Right cardiac atrium (tissue), 5 donors: Measurements from ENCODE around the gene UNC80. TPM values are rescaled to one million over a fixed set of nuclear protein-coding genes. Genes with fewer than 3 reads are reported as not detected.

Experiments
- ATAC-seq, 2 donors: fragments of 200-7000 bp; cut with Tn5 transposase; one replicate each; pipeline versions ENCODE4 v1.8.0 to v1.9.1; 2020; ENCODE audit warnings: moderate library complexity in 2 of 2, mild to moderate bottlenecking in 1 of 2
- DNase-seq, 3 donors: peaks; one replicate each; pipeline ENCODE4 v3.0.0-alpha.2; 2020
- H3K27ac ChIP-seq: one replicate; pipeline ENCODE4 v1.5.1; 2013; ENCODE audit warnings: mild to moderate bottlenecking, low read length, control low read depth, moderate library complexity
- H3K27me3 ChIP-seq: one replicate; pipeline ENCODE4 v1.6.1; 2013; ENCODE audit not compliant: control insufficient read depth, insufficient read depth
- H3K4me1 ChIP-seq: one replicate; pipeline ENCODE4 v1.6.1; 2013; ENCODE audit warnings: low read length; ENCODE audit not compliant: control insufficient read depth, insufficient read depth
- H3K4me3 ChIP-seq: one replicate; pipeline ENCODE4 v1.5.1; 2013; ENCODE audit warnings: low read length, control low read depth
- H3K9me3 ChIP-seq: one replicate; pipeline ENCODE4 v1.6.1; 2013; ENCODE audit warnings: low read length; ENCODE audit not compliant: control insufficient read depth
- WGBS: extraction: QIAGEN DNeasy Blood & Tissue Kit; methylation state at CpG from one replicate; pipeline ENCODE4 v1.1.7; 2013; 5-methylcytosine and 5-hydroxymethylcytosine counted together
- intact Hi-C, 4 donors: fragments of 100-400 bp; cut with DNase I; formaldehyde crosslinking; loops; one replicate each; pipeline versions ENCODE4 v1.11.0 to v1.14.0; 2022 to 2023
- polyA plus RNA-seq: library from polyadenylated mRNA; stranded (reverse); fragments of 200-250 nt; gene quantifications from one replicate; pipeline ENCODE4 v1.2.3, GENCODE V29; 2013
- total RNA-seq, 4 donors: library from RNA; stranded (reverse); fragmentation: NEBNext Ultra II Directional; extraction: Animal tissue kit (Norgen Biotek cat#: 25700); gene quantifications; one replicate each; pipeline ENCODE4 v1.2.1, GENCODE V29; 2021
- donor health status: healthy with polysubstance abuse.
- donor health status: DM: no; HTN: yes; CAD: no.
- donor health status: DM: no; HTN: no; CAD: no.
- donor health status: DM: no; HTN: yes; CAD: no; lungs with severe emphysema.
- donor health status: DM: yes; HTN: yes; CAD: no.

The UNC80 gene
- total and polyA plus RNA-seq, 5 donors, result 0.02 to 0.20 (median 0.09) TPM; not detected in 1

- Histone ChIP-seq H3K27me3 (no peaks in the 10 kb centered on the region), H3K4me3 (no peak overlapping the region), H3K4me1 (no peaks in the 10 kb centered on the region), H3K27ac (no peak overlapping the region), H3K9me3 (no peaks in the 10 kb centered on the region)
- WGBS, result 62% methylated on average over 6 of the region's 6 CpGs
- intact Hi-C loops, result no loop called here
- DNase-seq (no peak), ATAC-seq (no peak)
Measured at GRCh38 chr2:209940936-209941335, 169.3 kb downstream of the UNC80 start.

- no peak for DNase-seq
- 85% methylated on average over 2 of the region's 2 CpGs for WGBS
- Histone ChIP-seq H3K27me3 (no peaks in the 10 kb centered on the region), H3K27ac (no peak overlapping the region), H3K4me1 (no peaks in the 10 kb centered on the region), H3K4me3 (no peak overlapping the region), H3K9me3 (no peaks in the 10 kb centered on the region)
- intact Hi-C loops, result no loop called here
- ATAC-seq, result no peak
Measured at GRCh38 chr2:209942426-209942825, 170.8 kb downstream of the UNC80 start.

- Histone ChIP-seq H3K4me3 (no peak overlapping the region), H3K4me1 (no peaks in the 10 kb centered on the region), H3K27ac (no peak overlapping the region), H3K9me3 (no peaks in the 10 kb centered on the region), H3K27me3 (no peaks in the 10 kb centered on the region)
- 44% methylated on average over 5 of the region's 5 CpGs for WGBS
- DNase-seq, result no peak
- ATAC-seq, result no peak
- intact Hi-C loops, result no loop called here
Measured at GRCh38 chr2:209942936-209943605, 171.4 kb downstream of the UNC80 start.

GRCh38 chr2:209943776-209944175 is 172.1 kb downstream of the UNC80 start:
- no peak for DNase-seq

GRCh38 chr2:209946539-209946938 is 174.9 kb downstream of the UNC80 start:
- DNase-seq (no peak), ATAC-seq (no peak)
- no peak overlapping the region for H3K27ac ChIP-seq
- intact Hi-C loops, result no loop called here
- no peaks in the 10 kb centered on the region for H3K4me1 ChIP-seq
- H3K9me3 ChIP-seq, result no peaks in the 10 kb centered on the region
- 89% methylated on average over 1 of the region's 1 CpG for WGBS
- H3K4me3 ChIP-seq, result no peak overlapping the region
- no peaks in the 10 kb centered on the region for H3K27me3 ChIP-seq

More at GRCh38 chr2:209943776-209944175, 172.1 kb downstream of the UNC80 start:
- intact Hi-C loops, result no loop called here
- ATAC-seq, result no peak
- Histone ChIP-seq H3K9me3 (no peaks in the 10 kb centered on the region), H3K27me3 (no peaks in the 10 kb centered on the region), H3K27ac (no peak overlapping the region), H3K4me3 (no peak overlapping the region), H3K4me1 (no peaks in the 10 kb centered on the region)

- Histone ChIP-seq H3K27ac (no peak overlapping the region), H3K4me3 (no peak overlapping the region), H3K27me3 (no peaks in the 10 kb centered on the region), H3K9me3 (no peaks in the 10 kb centered on the region), H3K4me1 (no peaks in the 10 kb centered on the region)
- WGBS, result 76% methylated on average over 2 of the region's 2 CpGs
- ATAC-seq (no peak), DNase-seq (peak in 1 of 3 donors; percentile 11)
- intact Hi-C loops, result loop anchor here in 2 of 4 donors (10.0 kb wide), 1 partner anchor 621 kb away; no protein-coding TSS in a partner anchor
Measured at GRCh38 chr2:209956271-209956670, 184.6 kb downstream of the UNC80 start.

GRCh38 chr2:209958016-209958415 is 186.4 kb downstream of the UNC80 start:
- H3K27ac ChIP-seq, result no peak overlapping the region
- ATAC-seq (no peak), DNase-seq (no peak)
- H3K4me3 ChIP-seq, result no peak overlapping the region
- WGBS, result 89% methylated on average over 2 of the region's 2 CpGs
- no peaks in the 10 kb centered on the region for H3K27me3 ChIP-seq
- no peaks in the 10 kb centered on the region for H3K9me3 ChIP-seq
- H3K4me1 ChIP-seq, result no peaks in the 10 kb centered on the region
- intact Hi-C loops, result loop anchor here in 2 of 4 donors (10.0 kb wide), 1 partner anchor 623 kb away; no protein-coding TSS in a partner anchor

- ATAC-seq, result no peak
- H3K4me1 ChIP-seq, result no peaks in the 10 kb centered on the region
- H3K27ac ChIP-seq, result no peak overlapping the region
- no peak for DNase-seq
- H3K9me3 ChIP-seq, result no peaks in the 10 kb centered on the region
- no peak overlapping the region for H3K4me3 ChIP-seq
- no peaks in the 10 kb centered on the region for H3K27me3 ChIP-seq
- intact Hi-C loops, result loop anchor here in 1 of 4 donors (2.0 kb wide), 1 partner anchor 625 kb away; no protein-coding TSS in a partner anchor
- 57% methylated on average over 7 of the region's 7 CpGs for WGBS
Measured at GRCh38 chr2:209960045-209960444, 188.4 kb downstream of the UNC80 start.

- intact Hi-C loops, result loop anchor here in 1 of 4 donors (2.0 kb wide), 1 partner anchor 626 kb away; no protein-coding TSS in a partner anchor
- H3K4me3 ChIP-seq, result no peak overlapping the region
- no peaks in the 10 kb centered on the region for H3K9me3 ChIP-seq
- DNase-seq, result peak in 2 of 3 donors; percentile 35 to 67
- peak; percentile 71 to 75 for ATAC-seq
- WGBS, result 25% methylated on average over 4 of the region's 4 CpGs
- no peaks in the 10 kb centered on the region for H3K27me3 ChIP-seq
- H3K27ac ChIP-seq, result no peak overlapping the region
- H3K4me1 ChIP-seq, result no peaks in the 10 kb centered on the region
Measured at GRCh38 chr2:209960676-209961630, 189.3 kb downstream of the UNC80 start.

GRCh38 chr2:209965723-209966122 is 194.1 kb downstream of the UNC80 start:
- DNase-seq, result no peak
- ATAC-seq, result no peak

GRCh38 chr2:209969692-209970091 is 198.1 kb downstream of the UNC80 start:
- DNase-seq (no peak), ATAC-seq (no peak)
- Histone ChIP-seq H3K4me1 (no peaks in the 10 kb centered on the region), H3K4me3 (no peak overlapping the region), H3K27ac (no peak overlapping the region), H3K27me3 (peaks cover 2% of the 10 kb centered on the region), H3K9me3 (no peaks in the 10 kb centered on the region)
- WGBS, result 88% methylated on average over 4 of the region's 4 CpGs
- intact Hi-C loops, result no loop called here

More at GRCh38 chr2:209965723-209966122, 194.1 kb downstream of the UNC80 start:
- Histone ChIP-seq H3K4me1 (no peaks in the 10 kb centered on the region), H3K27ac (no peak overlapping the region), H3K9me3 (no peaks in the 10 kb centered on the region), H3K4me3 (no peak overlapping the region), H3K27me3 (peaks cover 2% of the 10 kb centered on the region)
- WGBS, result 77% methylated on average over 2 of the region's 2 CpGs
- intact Hi-C loops, result no loop called here
